Esophagus (tissue), 2 donors: Measurements from ENCODE around the gene DOCK4. TPM values are rescaled to one million over a fixed set of nuclear protein-coding genes. Genes with fewer than 3 reads are reported as not detected.

ENCODE experiments used
- H3K27ac ChIP-seq, 2 donors: one replicate each; pipeline ENCODE4 v1.5.1; 2013; ENCODE audit warnings: low read depth in 2 of 2, mild to moderate bottlenecking in 2 of 2, inconsistent platforms in 1 of 2, low read length in 1 of 2, moderate library complexity in 1 of 2
- H3K27me3 ChIP-seq, 2 donors: one replicate each; pipeline ENCODE4 v1.6.1; 2013; ENCODE audit warnings: low read length in 2 of 2, control low read depth in 1 of 2, mild to moderate bottlenecking in 1 of 2; ENCODE audit not compliant: insufficient read depth in 2 of 2, control insufficient read depth in 1 of 2
- H3K36me3 ChIP-seq, 2 donors: one replicate each; pipeline ENCODE4 v1.6.1; 2013; ENCODE audit warnings: low read length in 1 of 2; ENCODE audit not compliant: control insufficient read depth in 2 of 2, insufficient read depth in 2 of 2
- H3K4me1 ChIP-seq, 2 donors: one replicate each; pipeline ENCODE4 v1.6.1; 2013; ENCODE audit warnings: low read length in 1 of 2; ENCODE audit not compliant: control insufficient read depth in 2 of 2, insufficient read depth in 2 of 2
- H3K4me3 ChIP-seq, 2 donors: one replicate each; pipeline ENCODE4 v1.5.1; 2013; ENCODE audit warnings: low read length in 2 of 2, mild to moderate bottlenecking in 2 of 2, low read depth in 1 of 2, moderate library complexity in 1 of 2
- H3K9me3 ChIP-seq, 2 donors: one replicate each; pipeline ENCODE4 v1.6.1; 2013; ENCODE audit warnings: mild to moderate bottlenecking in 2 of 2, low read depth in 1 of 2, low read length in 1 of 2, moderate library complexity in 1 of 2; ENCODE audit not compliant: control insufficient read depth in 2 of 2, insufficient read depth in 1 of 2
- WGBS, 2 donors: extraction: QIAGEN DNeasy Blood & Tissue Kit; methylation state at CpG; one replicate each; pipeline ENCODE4 v1.1.7; 2013; 5-methylcytosine and 5-hydroxymethylcytosine counted together
- polyA plus RNA-seq, 2 donors: library from polyadenylated mRNA; stranded (reverse); fragments of 200-250 nt; gene quantifications; one replicate each; pipeline ENCODE4 v1.2.3, GENCODE V29; 2013
- donor health status: healthy with polysubstance abuse.
- donor health status: Bipolar disorder and iron deficiency.

Gene DOCK4
- polyA plus RNA-seq, 2 donors: 1.8 to 2.9 TPM

- WGBS, 2 donors: 78% methylated on average over 5 of the region's 5 CpGs
- no peaks in the 10 kb centered on the region for H3K27me3 ChIP-seq
- no peaks in the 10 kb centered on the region for H3K36me3 ChIP-seq
- H3K4me3 ChIP-seq: no peak overlapping the region
- H3K27ac ChIP-seq: no peak overlapping the region
- no peaks in the 10 kb centered on the region for H3K4me1 ChIP-seq
- no peaks in the 10 kb centered on the region for H3K9me3 ChIP-seq
These were observed 10.5 kb downstream of the DOCK4 start for GRCh38 chr7:112195717-112196116.

- Histone ChIP-seq H3K9me3 (no peaks in the 10 kb centered on the region), H3K4me3 (no peak overlapping the region), H3K36me3 (no peaks in the 10 kb centered on the region), H3K4me1 (no peaks in the 10 kb centered on the region), H3K27me3 (no peaks in the 10 kb centered on the region), H3K27ac (no peak overlapping the region)
These were observed 12.2 kb downstream of the DOCK4 start for GRCh38 chr7:112193915-112194502.

- H3K36me3 ChIP-seq: no peaks in the 10 kb centered on the region
- H3K9me3 ChIP-seq: no peaks in the 10 kb centered on the region
- no peak overlapping the region for H3K27ac ChIP-seq
- WGBS, 2 donors: 51 to 54% methylated on average over 4 of the region's 4 CpGs
- no peaks in the 10 kb centered on the region for H3K4me1 ChIP-seq
- H3K27me3 ChIP-seq: no peaks in the 10 kb centered on the region
- no peak overlapping the region for H3K4me3 ChIP-seq
These were observed 13.7 kb downstream of the DOCK4 start for GRCh38 chr7:112192236-112193154.

GRCh38 chr7:112190120-112190519 is 16.1 kb downstream of the DOCK4 start:
- Histone ChIP-seq H3K27ac (no peak overlapping the region), H3K27me3 (no peaks in the 10 kb centered on the region), H3K4me3 (no peak overlapping the region), H3K36me3 (no peaks in the 10 kb centered on the region), H3K9me3 (no peaks in the 10 kb centered on the region), H3K4me1 (no peaks in the 10 kb centered on the region)
- 87% methylated on average over 2 of the region's 2 CpGs for WGBS, 2 donors

GRCh38 chr7:112189691-112190090 is 16.5 kb downstream of the DOCK4 start:
- H3K9me3 ChIP-seq: no peaks in the 10 kb centered on the region
- WGBS, 2 donors: 87 to 92% methylated on average over 5 of the region's 5 CpGs
- no peak overlapping the region for H3K4me3 ChIP-seq
- H3K27me3 ChIP-seq: no peaks in the 10 kb centered on the region
- H3K27ac ChIP-seq: no peak overlapping the region
- H3K4me1 ChIP-seq: no peaks in the 10 kb centered on the region
- no peaks in the 10 kb centered on the region for H3K36me3 ChIP-seq

GRCh38 chr7:112188257-112188656 is 17.9 kb downstream of the DOCK4 start:
- no peaks in the 10 kb centered on the region for H3K36me3 ChIP-seq
- no peak overlapping the region for H3K4me3 ChIP-seq
- no peaks in the 10 kb centered on the region for H3K4me1 ChIP-seq
- H3K9me3 ChIP-seq: no peaks in the 10 kb centered on the region
- H3K27me3 ChIP-seq: no peaks in the 10 kb centered on the region
- WGBS, 2 donors: 93 to 94% methylated on average over 3 of the region's 3 CpGs
- no peak overlapping the region for H3K27ac ChIP-seq

- 62 to 63% methylated on average over 1 of the region's 1 CpG for WGBS, 2 donors
- H3K4me1 ChIP-seq: no peaks in the 10 kb centered on the region
- H3K27ac ChIP-seq: no peak overlapping the region
- no peak overlapping the region for H3K4me3 ChIP-seq
- H3K9me3 ChIP-seq: no peaks in the 10 kb centered on the region
- no peaks in the 10 kb centered on the region for H3K27me3 ChIP-seq
- H3K36me3 ChIP-seq: no peaks in the 10 kb centered on the region
These were observed 19.9 kb downstream of the DOCK4 start for GRCh38 chr7:112186300-112186699.

GRCh38 chr7:112185005-112185834 is 21.0 kb downstream of the DOCK4 start:
- no peaks in the 10 kb centered on the region for H3K9me3 ChIP-seq
- H3K4me3 ChIP-seq: no peak overlapping the region
- H3K36me3 ChIP-seq: no peaks in the 10 kb centered on the region
- H3K27ac ChIP-seq: no peak overlapping the region
- WGBS, 2 donors: 76 to 77% methylated on average over 4 of the region's 4 CpGs
- H3K27me3 ChIP-seq: no peaks in the 10 kb centered on the region
- no peaks in the 10 kb centered on the region for H3K4me1 ChIP-seq

GRCh38 chr7:112184455-112184854 is 21.7 kb downstream of the DOCK4 start:
- 89 to 91% methylated on average over 2 of the region's 2 CpGs for WGBS, 2 donors
- Histone ChIP-seq H3K4me1 (no peaks in the 10 kb centered on the region), H3K9me3 (no peaks in the 10 kb centered on the region), H3K27me3 (no peaks in the 10 kb centered on the region), H3K27ac (no peak overlapping the region), H3K4me3 (no peak overlapping the region), H3K36me3 (no peaks in the 10 kb centered on the region)
